ENCODE results near the gene CKB.

The CKB gene

DNA sequence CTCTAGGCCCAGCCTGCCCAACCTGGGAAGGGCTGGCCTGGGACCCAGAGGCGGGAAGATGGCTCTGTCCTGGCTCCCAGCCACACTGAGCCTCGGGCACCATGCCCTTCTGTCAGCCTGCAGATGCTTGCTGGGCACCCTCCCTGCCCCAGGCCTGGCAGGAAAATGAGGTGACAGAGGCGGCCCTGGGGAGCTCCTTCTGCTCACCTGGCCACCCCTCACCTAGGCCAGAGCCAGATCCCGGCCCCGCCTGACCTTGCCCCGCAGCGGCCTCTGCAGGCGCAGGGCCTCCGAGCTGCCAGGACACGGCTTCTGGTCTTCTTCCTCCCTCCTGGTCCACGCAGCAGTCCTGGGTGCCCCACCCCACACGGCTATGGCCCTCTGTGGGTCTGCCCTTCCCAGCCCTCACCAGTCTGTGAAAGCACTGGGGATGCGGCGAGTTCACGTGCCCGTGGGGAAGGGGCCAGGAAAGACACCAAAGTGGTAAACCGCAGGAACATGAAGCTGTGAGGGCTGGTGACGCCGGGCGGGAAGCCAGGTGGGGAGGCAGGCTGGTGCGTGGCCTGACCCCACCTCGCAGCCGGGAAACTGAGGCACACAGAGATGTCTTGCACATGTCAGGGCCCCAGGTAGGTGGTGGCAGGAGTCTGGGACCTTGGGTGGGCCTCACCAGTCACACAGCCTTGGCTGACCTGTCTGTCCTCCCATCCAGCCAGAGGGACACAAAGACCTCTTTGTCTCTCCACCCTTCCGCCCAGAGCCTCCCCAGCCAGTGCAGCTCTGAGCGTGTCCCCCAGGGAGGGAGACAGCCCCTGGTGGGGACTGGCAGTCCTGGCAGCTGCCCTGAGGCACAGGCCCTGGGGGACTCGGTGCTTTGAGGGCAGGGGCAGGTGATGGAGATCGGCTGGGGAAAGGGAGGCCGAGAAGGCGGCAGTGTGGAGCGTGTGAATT, 27.0 kb upstream of the CKB start:
- peak; percentile 83 for DNase-seq

DNA sequence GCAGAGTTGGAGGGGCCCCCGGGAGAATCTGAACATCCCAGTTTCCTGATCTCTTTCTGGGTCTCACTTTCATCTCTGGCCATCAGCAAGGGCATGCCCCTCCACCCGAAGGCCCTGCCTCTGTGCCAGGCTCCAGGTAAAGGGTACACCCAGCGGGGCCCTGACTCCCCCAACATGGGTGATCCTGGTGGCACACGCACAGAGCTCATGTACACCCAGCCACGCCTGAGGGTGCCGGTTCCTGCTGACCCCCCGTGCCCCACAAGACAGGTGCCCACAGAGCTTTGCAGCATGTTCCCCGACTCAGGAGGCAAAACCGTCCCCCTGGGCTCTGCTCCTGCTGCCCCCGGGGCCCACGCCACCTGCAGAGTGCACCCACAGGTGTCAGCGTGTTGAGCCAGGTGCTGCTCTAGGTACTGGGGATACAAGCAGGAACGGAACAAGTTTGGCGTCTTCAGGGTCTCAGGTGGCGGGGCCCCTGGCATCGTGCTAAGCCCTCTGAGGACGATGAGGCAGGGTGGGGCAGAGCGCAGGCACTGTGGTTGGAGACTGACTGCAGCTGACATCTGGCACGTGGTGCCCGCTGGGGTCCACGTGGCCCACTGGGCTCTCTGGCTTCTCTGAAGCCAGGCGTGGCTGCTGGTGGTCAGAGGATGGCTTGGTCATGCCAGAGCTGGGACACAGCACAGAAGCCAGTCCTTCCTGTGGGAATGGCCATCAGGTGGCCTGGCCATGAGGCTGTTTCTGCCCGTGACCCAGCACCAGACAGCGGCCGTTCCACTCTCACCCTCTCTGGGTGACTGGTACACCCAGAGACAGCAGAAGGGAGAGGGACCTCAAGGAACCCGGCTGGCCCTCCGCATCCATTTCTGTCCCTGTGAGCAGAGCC, 26.1 kb upstream of the CKB start:
- peak; percentile 63 for DNase-seq

DNA sequence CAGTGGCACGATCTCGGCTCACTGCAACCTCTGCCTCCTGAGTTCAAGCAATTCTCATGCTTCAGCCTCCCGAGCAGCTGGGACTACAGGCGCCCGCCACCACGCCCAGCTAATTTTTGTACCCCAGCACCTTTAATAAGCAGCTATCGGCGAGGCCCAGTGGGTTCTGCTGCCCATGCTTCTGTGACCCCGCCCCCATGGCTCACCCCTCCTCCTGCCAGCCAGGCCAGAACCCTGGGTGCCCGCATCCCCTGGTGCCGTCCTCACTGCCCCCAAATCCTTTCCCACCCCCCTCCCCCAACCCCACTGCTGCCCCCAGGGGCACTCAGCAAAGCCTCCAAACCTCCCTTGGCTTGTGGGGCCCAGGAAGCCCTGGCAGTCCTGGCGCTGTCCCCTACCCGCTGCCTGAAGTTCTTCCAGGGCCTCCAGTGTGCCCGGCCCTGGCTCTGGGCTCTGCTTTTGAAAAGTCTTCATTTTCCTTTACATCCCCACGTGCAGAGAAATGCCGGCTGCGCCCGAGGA, 25.4 kb upstream of the CKB start:
- DNase-seq, result no peak

DNA sequence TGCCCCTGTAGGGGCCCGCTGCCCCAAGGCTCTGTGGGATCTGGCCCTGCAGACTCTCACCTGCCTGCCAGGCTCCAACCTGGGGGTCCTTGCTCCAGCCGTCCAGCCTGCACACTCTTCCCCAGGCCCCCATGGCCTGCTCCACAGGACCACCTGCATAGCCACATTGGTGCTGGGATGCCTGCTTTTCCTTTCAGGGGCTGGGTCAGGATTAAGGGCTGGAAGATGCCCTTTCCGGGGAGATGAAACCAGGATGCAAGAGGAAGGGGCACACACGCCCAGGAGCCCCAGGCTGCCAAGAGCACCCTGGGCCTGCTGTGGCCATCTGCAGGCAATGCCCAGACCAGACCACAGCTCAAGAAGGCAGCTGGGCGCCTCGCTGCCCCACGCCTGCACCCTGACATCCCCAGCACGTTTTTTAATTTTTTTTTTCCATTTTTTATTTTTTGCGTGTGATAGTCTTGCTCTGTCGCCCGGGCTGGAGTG, 24.9 kb upstream of the CKB start:
- DNase-seq, result no peak

DNA sequence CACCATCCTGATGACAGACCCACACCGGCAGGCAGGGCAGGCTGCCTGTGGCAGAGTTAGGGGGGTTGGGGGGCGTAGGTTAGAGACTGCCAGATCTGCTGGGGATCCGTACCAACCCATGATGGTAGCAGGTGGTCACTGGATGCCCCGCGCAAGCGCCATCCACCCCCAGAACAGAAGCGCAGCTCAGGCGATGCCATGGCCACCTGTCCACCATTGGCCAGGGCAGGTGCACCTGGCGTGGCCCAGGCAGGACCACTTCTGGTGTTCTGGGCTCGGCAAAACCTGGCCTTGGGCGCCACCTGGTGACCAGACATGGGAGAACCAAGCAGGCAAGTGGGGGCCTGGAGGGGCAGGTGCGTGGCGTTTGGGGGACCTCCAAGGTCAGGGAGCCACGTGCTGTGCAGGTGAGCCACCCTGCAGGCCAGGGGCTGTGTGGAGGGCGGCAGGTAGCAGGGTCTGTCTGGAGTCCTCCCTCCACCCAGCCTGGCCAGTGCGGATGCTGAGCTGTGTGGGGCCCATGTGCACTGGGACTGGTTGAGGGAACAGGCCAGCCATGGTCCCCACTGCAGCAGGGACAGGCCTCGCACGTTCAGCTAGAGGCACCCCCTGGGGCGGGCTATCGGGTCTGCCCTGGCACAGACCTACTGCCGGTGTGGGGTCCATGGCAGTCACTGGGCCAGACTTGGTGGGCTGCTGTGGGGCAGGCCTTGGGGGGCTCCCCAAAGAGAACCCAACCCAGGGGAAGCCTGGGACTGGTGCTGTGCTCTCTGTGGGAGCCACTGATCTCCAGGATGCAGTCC, 24.2 kb upstream of the CKB start:
- DNase-seq, result peak; percentile 79

DNA sequence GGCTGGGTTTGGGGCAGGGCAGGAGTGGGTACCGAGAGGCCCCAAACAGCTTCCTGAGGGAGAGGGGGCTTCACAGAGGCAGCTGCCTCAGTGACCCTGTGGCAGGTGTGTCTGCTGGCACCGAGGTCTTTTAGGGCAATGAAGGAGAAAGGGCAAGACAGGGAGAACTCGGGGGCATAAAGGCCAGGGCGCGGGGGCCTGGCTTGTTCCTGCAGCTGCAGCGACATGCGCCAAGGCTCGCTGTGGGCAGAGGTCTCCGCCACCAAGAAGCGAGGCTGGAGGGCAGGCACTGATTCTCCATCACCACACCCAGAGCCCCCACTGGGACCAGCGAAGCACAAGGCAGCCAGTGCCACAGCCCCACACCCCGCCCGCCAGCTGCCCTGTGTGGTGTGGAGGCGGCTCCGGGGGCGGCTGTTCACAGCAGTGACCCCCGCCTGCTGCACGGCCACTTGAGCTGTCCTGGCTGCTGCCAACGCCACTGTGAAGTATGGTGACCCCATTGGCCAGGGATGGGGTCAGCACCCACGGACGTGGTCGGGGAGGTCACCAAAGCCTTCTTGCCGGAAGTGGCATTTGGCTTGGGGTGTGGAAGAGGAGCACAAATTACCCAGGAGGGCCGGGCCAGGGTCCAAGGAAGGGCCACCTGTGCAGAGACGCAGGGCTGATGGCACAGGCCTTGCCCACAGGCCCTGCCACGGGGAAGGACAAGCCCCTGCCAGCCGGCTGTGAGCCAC, 23.5 kb upstream of the CKB start:
- no peak for DNase-seq

DNA sequence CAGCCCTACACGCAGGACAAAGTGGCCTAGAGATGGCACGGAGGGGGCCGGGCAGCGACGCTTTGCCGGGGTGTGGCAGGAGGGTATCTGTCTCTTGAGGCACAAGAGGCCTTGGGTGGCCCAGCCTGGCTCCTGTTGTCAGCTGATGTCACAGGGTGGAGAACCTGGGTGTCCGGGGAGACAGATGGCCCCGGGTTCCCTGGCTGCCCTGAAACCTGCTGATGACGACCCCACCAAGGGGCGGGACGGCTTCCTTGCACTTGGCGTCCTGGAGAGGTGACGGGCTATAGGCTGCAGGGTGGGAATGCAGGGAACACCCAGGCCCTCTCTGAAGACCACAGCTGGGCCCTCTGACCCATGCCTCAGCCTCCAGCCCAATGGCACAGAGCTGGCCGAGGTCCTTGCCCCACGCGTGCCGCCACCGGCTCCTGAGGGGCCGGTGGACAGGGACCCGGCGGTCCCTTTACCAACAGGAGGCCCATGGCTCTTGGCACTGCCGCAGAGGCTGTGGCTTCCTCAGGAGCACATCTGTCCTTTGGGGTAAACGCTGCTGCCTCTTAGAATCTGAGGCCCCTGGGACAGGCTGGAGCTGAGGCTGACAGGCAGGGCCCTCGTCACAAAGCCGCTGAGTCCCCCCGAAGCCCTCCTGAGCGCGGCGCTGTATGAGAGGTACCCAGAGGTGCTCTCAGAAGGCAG, 22.7 kb upstream of the CKB start:
- no peak for DNase-seq

DNA sequence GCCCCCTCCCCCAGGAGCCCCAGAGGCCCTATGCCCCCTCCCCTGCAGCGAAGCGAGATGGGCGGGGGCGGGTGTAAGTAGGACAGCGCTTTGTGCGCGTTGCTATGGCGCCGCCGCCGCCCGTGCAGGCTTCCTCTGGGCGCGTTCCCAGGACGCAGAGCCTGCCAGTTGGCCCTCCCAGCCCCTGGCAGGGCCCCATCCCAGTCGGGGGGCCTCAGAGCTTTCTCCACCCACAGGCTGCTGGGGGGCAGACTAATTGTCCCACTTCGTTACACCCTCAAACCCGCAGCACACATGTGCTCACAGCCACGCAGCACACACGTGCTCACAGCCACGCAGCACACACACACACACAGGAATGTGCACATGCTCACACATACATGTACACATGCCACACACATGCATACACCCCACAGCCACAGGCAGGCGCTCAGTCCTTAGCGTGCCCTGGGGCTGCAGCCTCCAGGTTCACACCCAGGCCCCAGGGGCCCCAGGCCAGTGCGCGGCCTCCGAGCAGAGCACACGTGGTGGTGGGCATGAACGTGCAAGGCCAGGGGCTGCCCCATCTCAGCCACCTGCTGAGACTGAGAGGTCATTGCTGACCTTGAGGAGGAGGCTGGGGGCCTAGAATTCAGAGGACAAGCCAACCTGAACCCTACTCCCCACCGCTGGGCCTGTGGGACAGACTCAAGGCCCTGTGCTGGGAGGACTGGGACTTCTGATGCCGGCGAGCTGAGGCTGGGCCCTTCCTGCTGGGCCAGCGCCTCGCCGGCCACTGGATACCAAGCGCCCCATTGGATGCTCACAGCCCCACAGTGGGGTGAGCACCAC, 22.0 kb upstream of the CKB start:
- peak; percentile 88 for DNase-seq

DNA sequence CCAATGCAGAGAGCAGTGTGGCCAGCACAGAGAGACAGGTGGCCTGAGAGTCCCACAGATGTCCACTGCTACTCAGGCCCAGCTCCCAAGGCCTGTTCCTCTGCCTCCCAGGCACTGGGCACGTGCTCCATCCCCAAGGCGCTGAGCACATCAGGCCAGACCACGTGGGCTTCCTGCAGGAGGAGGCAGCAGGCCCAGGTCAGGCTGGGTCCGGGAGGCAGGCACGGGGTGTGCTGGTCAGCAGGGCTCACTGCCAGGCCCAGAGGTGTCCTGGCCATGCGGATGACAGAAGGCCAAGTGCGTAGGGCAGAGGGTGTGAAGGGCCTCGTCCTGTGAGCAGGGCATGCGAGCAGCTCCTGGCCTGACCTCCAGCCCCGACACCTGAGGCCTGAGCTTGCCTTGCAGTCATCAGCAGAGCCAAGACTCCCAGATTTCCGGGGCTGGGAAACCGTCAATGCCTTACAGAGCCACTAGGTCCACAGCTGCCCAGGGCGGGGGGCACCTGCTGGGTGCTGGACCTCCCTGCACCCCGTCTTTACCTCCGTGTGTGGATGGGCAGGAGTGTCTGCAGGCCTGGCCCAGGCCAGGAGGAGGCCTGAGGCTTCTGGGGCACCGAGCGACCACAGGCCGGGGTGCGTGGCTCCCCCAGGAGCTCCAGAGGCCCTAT, 21.2 kb upstream of the CKB start:
- peak; percentile 64 for DNase-seq

DNA sequence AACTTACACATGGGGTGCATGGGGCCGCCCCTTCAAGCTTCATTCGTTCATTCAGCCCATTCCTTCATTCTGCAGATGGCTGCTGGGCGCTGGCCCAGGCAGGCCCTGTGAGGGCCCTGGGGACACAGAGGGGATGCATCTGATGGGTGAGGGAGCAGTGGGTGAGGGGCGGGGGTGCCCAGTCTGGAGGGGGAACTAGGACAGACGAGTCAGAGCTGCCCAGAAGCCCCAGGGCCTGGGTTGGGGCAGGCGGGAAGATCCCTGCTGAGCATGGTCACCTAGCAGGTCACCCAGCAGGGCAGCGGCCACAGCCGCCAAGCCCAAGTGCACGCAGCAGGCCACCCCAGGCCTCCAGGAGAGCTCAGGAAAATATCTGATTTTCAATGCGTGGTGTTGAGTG, 20.5 kb upstream of the CKB start:
- no peak for DNase-seq

DNA sequence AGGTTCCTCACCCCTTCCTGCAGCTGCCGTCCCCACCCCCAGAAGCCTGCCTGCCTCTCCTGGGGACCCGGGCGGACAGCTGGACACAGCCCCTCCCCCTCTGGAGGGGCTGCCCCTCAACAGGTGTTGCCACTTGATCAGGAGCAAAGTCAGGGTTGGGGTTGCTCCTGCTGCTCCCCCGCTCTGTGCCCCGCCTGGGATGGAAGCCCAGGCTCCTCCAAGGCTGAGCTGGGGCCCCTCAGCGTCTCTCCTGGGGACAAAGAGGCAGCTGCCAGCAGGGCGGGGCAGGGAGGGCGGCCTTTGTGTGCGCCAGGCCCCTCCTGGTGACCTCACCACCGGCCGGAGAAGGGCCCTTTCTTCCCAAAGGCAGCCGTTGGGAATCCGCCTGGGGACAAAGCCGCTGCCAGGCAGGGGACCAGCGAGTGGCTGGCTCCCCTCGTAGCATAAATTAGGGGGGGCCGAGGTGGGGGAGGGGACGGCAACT, 20.0 kb upstream of the CKB start:
- DNase-seq, result peak; percentile 92

DNA sequence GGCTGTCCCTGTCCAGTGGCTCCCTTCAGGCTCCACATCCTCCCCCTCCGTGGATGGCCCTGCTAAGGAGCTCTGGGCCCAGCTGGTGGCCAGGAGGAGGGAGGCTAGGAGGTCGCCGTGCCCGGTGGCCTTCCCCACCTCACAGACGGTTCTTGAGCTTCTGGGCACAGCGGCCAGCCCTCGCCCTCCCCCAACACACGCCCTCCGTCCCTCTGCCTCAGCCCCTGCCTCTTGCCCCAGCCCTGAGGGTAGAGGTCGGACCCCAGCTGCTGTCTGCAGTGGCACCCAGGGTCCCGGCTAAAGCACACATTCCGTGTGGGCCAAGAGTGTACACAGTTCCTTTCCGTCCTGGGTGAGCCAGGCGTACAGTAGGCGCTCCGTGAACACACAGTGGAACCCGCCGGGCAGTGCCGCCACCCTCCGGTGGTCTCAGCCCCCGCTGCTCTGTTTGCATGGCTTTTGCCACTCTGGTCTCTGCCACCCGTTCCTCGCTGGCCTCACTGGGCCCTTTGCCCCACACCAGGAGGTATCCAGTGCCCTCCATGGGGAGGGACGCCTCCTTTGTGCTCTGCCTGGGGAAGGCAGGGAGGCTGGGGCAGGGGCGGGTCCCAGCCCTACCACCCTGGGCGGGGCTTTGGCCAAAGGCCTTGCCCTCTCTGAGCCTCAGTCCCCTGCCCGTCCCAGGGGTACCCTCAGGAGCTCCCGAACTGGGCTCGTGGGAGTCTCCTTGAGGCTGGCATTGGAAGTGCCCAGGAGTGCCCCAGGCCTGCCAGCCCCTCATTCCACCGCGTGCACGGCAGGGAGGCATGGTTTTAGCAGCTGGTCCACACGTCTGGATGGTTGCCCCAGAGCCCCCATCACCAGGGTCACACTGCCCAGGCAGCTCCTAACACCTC, 19.3 kb upstream of the CKB start:
- peak; percentile 57 for DNase-seq

DNA sequence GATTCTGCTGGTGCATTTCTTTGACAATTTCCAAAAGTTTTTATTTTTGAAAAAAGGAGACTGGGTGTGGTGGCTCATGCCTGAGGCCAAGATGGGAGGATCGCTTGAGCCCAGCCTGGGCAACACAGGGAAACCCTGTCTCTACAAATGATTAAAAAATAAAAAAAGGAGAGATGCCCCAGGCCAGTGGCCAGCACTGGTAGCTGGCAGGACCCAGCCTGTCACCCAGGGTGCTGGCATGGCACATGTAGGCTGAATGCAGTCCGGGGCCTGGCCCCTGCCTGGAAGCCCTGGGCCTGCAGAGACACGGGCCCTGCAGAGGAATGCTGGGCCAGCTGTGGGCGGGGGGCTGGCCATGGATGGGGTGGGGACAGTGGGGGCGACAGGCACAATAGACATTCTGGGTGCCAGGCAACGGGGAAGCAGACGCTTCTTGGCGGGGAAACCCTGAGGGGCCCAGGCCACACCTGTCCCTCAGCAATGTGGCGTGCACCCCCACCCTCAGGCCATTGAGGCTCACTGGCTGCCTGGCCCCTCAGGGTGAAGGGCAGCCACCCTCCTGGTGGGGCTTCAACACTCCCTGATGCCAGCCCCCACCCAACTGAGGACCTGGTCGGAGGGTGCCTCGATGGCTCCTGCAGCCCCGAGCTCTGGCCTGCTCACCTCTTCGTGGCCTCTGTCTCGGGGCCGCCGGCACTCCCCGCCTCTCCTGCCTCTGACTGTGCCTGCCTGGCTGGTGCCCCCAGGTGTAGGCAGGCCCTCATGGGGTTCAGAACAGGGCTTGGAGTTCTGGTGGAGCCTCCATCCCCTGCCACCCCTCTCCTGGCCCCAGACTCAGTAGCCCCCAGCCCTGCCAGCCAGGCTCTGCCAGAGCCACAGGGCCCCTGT, 18.4 kb upstream of the CKB start:
- DNase-seq, result no peak

DNA sequence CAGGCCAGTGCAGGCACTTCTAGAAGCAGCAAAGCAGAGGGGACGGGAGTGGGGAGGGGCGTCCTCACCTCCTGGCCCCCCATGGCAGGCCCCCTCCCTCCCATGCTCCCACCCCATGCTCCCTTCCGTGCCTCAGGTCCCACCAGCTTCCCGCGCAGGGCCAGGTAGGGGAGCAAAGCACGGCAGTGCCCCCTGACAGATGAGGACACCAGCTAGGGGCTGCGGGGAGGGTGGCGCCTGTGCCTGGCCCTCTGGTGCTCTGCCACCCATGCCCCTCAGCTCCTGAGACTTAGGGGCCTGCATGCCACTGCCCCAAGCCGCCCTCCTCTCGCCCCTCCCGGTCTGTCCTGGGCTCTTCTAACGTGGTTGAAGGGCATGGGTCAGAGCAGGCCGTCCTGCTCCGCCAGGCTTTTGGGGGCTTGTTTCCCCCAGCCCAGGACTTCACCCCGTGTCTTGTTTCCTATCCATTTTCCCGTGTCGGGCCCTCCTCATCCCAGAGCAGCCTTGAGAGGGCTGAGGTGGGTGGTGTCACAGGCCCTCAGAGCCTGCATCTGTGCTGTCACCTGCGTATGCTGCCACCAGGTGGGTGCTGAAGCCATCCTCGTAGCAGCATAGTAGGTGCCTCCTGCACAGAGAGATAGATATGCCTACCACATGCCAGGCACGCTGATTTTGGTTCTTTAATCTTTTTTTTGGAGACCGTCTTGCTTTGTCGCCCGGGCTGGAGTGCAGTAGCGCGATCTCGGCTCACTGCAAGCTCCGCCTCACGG, 16.6 kb upstream of the CKB start:
- no peak for DNase-seq

DNA sequence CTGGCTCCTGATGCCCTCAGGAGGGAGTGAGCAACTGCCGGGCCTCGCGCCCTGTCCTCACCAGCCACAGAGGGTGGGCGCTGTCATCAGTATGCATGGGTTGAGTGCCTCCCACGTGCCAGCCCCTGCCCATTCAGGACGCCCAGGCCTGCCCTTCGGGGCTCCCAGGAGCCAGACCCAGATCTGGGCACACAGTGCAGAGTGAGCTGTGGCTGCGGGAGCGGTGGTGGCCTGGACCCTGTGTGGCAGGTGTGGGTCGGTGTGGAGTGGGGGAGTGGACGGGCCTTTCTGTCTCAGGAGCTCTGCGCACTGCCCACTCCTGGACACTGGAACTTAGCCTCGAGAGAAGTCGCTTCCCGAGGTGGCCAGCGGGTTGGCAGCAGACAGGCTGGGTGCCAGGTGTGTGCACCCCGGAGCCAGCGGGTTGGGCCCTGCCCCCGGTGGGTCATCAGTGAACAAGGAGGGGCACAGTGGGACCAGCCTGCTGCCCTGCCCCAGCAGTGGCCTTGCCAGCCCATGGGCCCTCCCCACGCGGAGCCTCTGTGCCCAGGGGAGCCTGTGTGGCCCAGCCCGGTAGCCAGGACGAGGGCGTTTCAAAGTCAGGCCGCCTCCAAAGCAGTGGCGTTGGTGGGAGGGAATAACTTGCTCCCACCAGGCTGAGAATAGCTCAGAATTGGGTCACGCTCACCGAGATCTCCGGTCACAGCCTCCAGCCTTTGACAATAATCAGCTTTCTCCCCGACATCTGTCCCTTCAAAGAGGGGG, 15.8 kb upstream of the CKB start:
- DNase-seq, result peak; percentile 35
